ENCODE results near the gene WDR35.
"Not testable (repeated sequence)": the region's sequence is repeated elsewhere in the genome, so short reads cannot be mapped to it uniquely, and the experiment has no call there.

Gene WDR35

DNA sequence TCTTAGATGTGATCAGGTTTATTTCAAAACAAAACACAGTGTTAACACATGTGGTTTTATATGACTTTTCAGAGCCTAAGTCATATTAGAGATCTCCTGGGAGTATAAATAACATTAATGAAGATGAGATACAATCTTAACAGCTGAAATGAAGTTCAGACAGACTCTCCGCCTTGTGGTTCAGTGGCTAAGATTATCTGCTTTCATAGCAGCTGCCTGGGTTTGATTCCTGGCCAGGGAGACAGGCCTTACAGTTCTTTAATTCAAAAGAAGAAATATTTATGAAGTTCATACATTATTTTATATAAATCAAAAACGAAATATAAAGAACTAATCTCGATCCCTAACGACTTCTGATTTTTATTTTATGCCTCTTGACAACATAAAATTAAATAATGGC lies 52.9 kb downstream of the WDR35 start:
- no peak for DNase-seq (ENCODE audit: low spot score)
- TF ChIP-seq, protein P1, sequence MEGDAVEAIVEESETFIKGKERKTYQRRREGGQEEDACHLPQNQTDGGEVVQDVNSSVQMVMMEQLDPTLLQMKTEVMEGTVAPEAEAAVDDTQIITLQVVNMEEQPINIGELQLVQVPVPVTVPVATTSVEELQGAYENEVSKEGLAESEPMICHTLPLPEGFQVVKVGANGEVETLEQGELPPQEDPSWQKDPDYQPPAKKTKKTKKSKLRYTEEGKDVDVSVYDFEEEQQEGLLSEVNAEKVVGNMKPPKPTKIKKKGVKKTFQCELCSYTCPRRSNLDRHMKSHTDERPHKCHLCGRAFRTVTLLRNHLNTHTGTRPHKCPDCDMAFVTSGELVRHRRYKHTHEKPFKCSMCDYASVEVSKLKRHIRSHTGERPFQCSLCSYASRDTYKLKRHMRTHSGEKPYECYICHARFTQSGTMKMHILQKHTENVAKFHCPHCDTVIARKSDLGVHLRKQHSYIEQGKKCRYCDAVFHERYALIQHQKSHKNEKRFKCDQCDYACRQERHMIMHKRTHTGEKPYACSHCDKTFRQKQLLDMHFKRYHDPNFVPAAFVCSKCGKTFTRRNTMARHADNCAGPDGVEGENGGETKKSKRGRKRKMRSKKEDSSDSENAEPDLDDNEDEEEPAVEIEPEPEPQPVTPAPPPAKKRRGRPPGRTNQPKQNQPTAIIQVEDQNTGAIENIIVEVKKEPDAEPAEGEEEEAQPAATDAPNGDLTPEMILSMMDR (IDR thresholded peaks at IDR 0.05; ENCODE audit: extremely low read depth, missing control alignments), result no peak

DNA sequence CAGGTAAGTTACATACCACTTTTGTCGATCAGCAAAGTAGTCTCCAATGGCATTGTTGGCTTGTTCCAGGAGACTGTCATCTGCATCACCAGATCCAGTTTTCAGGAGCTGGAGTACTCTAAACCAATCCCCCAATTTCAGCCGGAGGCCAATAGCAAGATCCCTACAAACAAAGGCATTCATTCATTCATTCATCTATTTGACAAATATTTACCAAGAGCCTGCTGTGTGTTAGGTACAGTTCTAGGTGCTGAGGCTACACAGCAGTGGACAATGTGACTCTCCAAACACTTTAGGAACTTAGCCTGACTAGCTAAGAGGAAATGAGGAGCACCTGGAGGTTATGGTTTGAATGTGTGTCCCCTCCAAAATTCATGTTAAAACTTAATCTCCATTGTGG lies 53.7 kb downstream of the WDR35 start:
- TF ChIP-seq, protein P1 (IDR thresholded peaks at IDR 0.05; ENCODE audit: extremely low read depth, missing control alignments), result no peak
- DNase-seq (ENCODE audit: low spot score), result no peak

DNA sequence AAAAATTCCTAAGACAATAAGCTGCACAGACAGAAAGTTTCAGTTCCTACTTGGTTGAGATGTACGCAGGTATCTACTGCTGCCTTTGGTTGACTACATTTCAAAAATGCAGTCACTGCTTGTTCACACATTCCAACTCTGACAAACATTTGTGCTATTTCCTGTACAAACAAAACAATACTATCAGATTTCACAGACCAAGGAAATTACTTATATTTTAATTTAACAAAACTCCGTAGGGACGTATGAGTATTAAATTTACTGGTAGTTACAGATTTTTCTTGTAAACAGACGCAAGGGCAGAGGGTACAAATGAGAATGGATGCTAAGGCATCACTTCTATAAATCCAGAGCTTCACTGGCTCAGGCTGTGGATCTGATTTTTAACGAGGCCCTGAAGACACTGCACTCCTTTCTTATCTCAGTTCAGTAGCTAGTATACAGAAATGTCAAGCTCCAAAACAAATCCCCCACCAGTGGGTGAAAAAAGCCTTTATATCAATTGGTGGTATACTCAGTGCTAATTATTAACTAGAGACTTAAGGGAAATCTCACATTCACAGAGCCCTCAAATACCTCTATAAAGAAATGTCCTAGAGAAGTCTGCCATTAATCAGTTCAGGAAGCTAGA lies 56.4 kb downstream of the WDR35 start:
- TF ChIP-seq, protein P1 (IDR thresholded peaks at IDR 0.05; ENCODE audit: extremely low read depth, missing control alignments), result no peak
- DNase-seq (ENCODE audit: low spot score), result peak; percentile 11

DNA sequence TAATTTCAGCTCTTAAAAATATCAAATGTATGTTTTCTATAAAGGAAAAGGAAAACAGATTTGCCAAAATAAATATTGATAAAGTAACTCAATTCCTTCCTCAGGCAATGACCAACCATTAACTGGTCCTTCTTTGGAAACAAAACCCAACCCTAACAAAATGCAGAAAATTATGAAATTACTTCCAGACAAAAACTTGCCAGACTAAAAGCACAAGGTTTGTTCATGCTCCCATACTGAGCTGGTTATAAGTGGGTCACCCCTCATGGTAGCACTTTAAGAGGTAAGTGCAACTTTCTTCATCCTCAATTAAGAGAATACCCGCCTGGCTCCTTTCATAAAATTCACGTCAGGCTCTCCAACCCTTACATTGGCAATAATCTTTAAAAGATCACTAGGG lies 57.0 kb downstream of the WDR35 start:
- TF ChIP-seq, protein P1 (IDR thresholded peaks at IDR 0.05; ENCODE audit: extremely low read depth, missing control alignments), result no peak
- no peak for DNase-seq (ENCODE audit: low spot score)

DNA sequence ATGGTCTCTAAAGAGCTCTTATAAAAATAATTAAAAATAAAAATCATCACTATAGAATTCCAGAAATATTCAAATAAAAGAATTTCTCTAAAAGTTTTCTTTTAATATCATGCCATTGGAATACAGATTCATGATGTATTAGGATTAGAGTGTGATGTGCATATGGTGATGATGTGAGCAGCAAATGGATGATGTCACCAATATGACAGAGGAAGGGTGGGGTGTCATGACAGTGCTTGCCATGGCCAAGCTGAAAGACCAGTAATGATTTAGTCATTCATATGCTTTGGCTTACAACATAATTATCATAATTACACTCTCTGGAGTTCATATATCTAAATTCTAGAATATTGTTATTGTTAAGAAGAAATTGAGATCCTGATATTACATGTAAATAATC lies 60.7 kb downstream of the WDR35 start:
- TF ChIP-seq, protein P1 (IDR thresholded peaks at IDR 0.05; ENCODE audit: extremely low read depth, missing control alignments), result no peak
- DNase-seq (ENCODE audit: low spot score), result no peak

DNA sequence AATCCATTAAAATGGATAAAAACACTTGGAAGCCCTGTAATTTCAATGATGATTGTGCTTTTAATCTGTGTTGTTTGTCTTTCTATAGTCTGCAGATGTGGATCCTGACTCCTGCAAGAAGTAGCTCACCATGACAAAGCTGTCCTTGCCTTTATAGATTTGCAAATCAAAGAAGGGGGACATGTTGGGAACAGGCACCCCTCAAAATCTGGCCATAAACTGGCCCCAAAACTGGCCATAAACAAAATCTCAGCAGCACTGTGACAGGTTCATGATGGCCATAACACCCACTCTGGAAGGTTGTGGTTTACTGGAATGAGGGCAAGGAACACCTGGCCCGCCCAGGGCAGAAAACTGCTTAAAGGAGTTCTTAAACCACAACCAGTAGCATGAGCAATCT lies 62.1 kb downstream of the WDR35 start:
- not testable (repeated sequence) for DNase-seq (ENCODE audit: low spot score)

DNA sequence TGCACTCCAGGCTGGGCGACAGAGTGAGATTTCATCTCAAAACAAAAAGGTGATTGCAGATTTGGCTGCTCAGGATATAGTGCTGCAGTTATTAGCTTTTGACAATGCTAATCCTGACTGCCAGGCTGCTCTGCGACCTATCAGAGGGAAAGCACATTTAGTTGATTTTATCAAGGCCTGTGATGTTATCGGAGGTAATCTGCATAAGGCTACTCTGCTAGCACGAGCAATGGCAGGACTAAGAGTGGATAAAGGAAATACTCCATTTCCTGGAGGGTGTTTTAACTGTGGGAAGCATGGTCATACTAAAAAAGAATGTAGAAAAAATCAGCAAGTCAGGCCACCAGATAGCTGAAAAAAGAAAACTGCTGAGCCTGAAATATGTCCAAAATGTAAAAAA lies 65.4 kb downstream of the WDR35 start:
- DNase-seq (ENCODE audit: low spot score), result not testable (repeated sequence)

DNA sequence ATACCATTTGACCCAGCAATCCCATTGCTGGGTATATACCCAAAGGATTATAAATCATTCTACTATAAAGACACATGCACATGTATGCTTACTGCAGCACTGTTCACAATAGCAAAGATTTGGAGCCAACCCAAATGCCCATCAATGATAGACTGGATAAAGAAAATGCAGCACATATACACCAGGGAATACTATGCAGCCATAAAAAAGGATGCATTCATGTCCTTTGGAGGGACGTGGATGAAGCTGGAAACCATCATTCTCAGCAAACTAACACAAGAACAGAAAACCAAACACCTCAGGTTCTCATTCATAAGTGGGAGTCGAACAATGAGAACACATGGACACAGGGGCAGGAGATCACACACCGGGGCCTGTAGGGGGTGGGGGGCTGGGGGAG lies 67.7 kb downstream of the WDR35 start:
- not testable (repeated sequence) for DNase-seq (ENCODE audit: low spot score)

DNA sequence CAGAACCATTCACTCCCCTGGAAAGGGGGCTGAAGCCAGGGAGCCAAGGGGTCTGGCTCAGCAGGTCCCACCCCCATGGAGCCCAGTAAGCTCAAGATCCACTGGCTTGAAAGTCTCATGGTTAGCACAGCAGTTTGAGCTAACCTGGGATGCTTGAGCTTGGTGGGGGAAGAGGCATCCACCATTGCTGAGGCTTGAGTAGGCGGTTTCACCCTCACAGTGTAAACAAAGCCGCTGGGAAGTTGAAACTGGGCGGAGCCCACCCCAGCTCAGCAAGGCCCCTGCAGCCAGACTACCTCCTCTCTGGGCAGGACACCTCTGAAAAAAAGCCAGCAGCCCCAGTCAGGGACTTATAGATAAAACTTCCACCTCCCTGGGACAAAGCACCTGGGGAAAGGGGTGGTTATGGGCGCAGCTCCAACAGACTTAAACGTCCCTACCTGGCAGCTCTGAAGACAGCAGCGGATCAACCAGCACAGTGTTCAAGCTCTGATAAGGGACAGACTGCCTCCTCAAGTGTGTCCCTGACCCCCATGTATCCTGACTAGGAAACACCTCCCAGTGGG lies 73.4 kb downstream of the WDR35 start:
- TF ChIP-seq, protein P1 (IDR thresholded peaks at IDR 0.05; ENCODE audit: extremely low read depth, missing control alignments), result no peak
- DNase-seq (ENCODE audit: low spot score), result no peak
